HepG2 (cell line): ENCODE results near the gene PNP. TPM values are rescaled to one million over a fixed set of nuclear protein-coding genes. Genes with fewer than 3 reads are reported as not detected.
A peak's percentile ranks its signal among the peaks of the same experiment; 100 is the strongest.

ENCODE experiments used
- CEBPB ChIP-seq: IDR thresholded peaks from 2 replicates; pipeline ENCODE4 v1.6.1; 2011; ENCODE audit warnings: low read depth, low read length, improper control_type of control experiment, borderline replicate concordance
- DBP ChIP-seq: sonication (generic); formaldehyde crosslinking; IDR thresholded peaks from 2 replicates; pipeline ENCODE4 v1.4.0; 2020; ENCODE audit warnings: missing genetic modification reagents; ENCODE audit errors: not compliant biosample characterization
- E2F2 ChIP-seq: sonication (generic); formaldehyde crosslinking; IDR thresholded peaks from 2 replicates; pipeline ENCODE4 v1.4.0; 2020; ENCODE audit warnings: missing genetic modification reagents, borderline replicate concordance
- EEA1 ChIP-seq: sonication (generic); formaldehyde crosslinking; IDR thresholded peaks from 2 replicates; pipeline ENCODE4 v1.5.1; 2020; ENCODE audit warnings: mild to moderate bottlenecking, missing genetic modification reagents, borderline replicate concordance
- HINFP ChIP-seq: sonication (generic); formaldehyde crosslinking; IDR thresholded peaks from 2 replicates; pipeline ENCODE4 v1.4.0; 2020; ENCODE audit warnings: low read depth, mild to moderate bottlenecking, missing genetic modification reagents
- ISX ChIP-seq: sonication (generic); formaldehyde crosslinking; conservative IDR thresholded peaks from 2 replicates; pipeline ENCODE4 v1.5.0; 2020; ENCODE audit warnings: missing genetic modification reagents
- MYPOP ChIP-seq: sonication (generic); formaldehyde crosslinking; IDR thresholded peaks from 2 replicates; pipeline ENCODE4 v1.8.1; 2023; ENCODE audit warnings: mild to moderate bottlenecking, moderate library complexity, missing genetic modification reagents
- NFKB2 ChIP-seq: sonication (generic); formaldehyde crosslinking; IDR thresholded peaks from 2 replicates; pipeline ENCODE4 v1.4.0; 2020; ENCODE audit warnings: missing genetic modification reagents, borderline replicate concordance
- NR2F6 ChIP-seq, 2 experiments: IDR thresholded peaks; 2 replicates each; pipeline ENCODE4 v1.6.1; 2016; ENCODE audit warnings: antibody characterized with exemption in 1 of 2, mild to moderate bottlenecking in 1 of 2
- PCBP1 ChIP-seq: fragments of 200-400 bp; formaldehyde crosslinking; IDR thresholded peaks from 2 replicates; pipeline ENCODE4 v1.6.1; 2017; ENCODE audit warnings: mild to moderate bottlenecking, low read depth, low read length, borderline replicate concordance
- SMAD1 ChIP-seq: sonication (generic); formaldehyde crosslinking; IDR thresholded peaks from 2 replicates; pipeline ENCODE4 v1.4.0; 2020; ENCODE audit warnings: missing genetic modification reagents, low read depth, mild to moderate bottlenecking, borderline replicate concordance
- SMAD3 ChIP-seq: sonication (generic); formaldehyde crosslinking; IDR thresholded peaks from 2 replicates; pipeline ENCODE4 v1.4.0; 2020; ENCODE audit warnings: missing genetic modification reagents
- SNRNP70 ChIP-seq: fragments of 200-400 bp; formaldehyde crosslinking; IDR thresholded peaks from 2 replicates; pipeline ENCODE4 v1.6.1; 2017; ENCODE audit warnings: mild to moderate bottlenecking, low read depth, low read length, moderate library complexity
- SP5 ChIP-seq: IDR thresholded peaks from 2 replicates; pipeline ENCODE4 v1.6.1; 2016; ENCODE audit warnings: low read depth, borderline replicate concordance
- USF2 ChIP-seq, 2 experiments: sonication (generic) in 1 of 2; formaldehyde crosslinking in 1 of 2; IDR thresholded peaks; 2 replicates each; pipeline versions ENCODE4 v1.5.1 to v1.6.1; 2011 to 2020; ENCODE audit warnings: borderline replicate concordance in 1 of 2, low read depth in 1 of 2, low read length in 1 of 2, mild to moderate bottlenecking in 1 of 2, missing genetic modification reagents in 1 of 2, moderate library complexity in 1 of 2
- ZFYVE20 ChIP-seq: sonication (generic); formaldehyde crosslinking; IDR thresholded peaks from 2 replicates; pipeline ENCODE4 v1.8.0; 2023; ENCODE audit warnings: low read depth, mild to moderate bottlenecking, moderate library complexity, missing genetic modification reagents, borderline replicate concordance
- ZNF333 ChIP-seq: sonication (generic); formaldehyde crosslinking; IDR thresholded peaks from 2 replicates; pipeline ENCODE4 v1.4.0; 2020; ENCODE audit warnings: mild to moderate bottlenecking, missing genetic modification reagents, borderline replicate concordance
- ZNF691 ChIP-seq: sonication (generic); formaldehyde crosslinking; IDR thresholded peaks from 2 replicates; pipeline ENCODE4 v1.4.0; 2020; ENCODE audit warnings: missing genetic modification reagents, low read depth, mild to moderate bottlenecking, borderline replicate concordance
- ZNF891 ChIP-seq: sonication (generic); formaldehyde crosslinking; IDR thresholded peaks from 2 replicates; pipeline ENCODE4 v1.5.0; 2020; ENCODE audit warnings: mild to moderate bottlenecking, missing genetic modification reagents
- polyA plus RNA-seq, 8 experiments: library from polyadenylated mRNA; depleted of rRNA in 3 of 8; stranded (reverse) in 7 of 8; unstranded in 1 of 8; fragments of >200 nt; fragmentation: Illumina TruSeq in 4 of 8; extraction: Trizol in 4 of 8; gene quantifications; 2 replicates each; pipeline versions ENCODE4 v1.2.1 to v1.2.3, GENCODE V29; 2011 to 2016; ENCODE audit warnings: low read depth in 4 of 8, missing spikeins in 1 of 8, mixed read lengths in 1 of 8; ENCODE audit not compliant: insufficient read depth in 1 of 8
- total RNA-seq, 5 experiments: library from RNA; depleted of rRNA; stranded (reverse); fragments of >200 nt; fragmentation: Illumina TruSeq; extraction: Trizol; gene quantifications; 2 replicates each; pipeline ENCODE4 v1.2.3, GENCODE V29; 2016; ENCODE audit warnings: low read depth in 1 of 5

Gene PNP
- total and polyA plus RNA-seq, 2 of the 13 experiments (the other 11 are each of a cell fraction or from before 2014, with no cell fraction given): 45.4 to 74.8 TPM

- TF ChIP-seq ZNF333: 0 out of 2 replicates have a peak, but pooled peaks have one; percentile 78
- TF ChIP-seq ISX (CRISPR knock-in tag): no peak
- TF ChIP-seq NFKB2 (CRISPR knock-in tag): peak; percentile 60; the same call in 1 of the 2 replicates
- 0 out of 2 replicates have a peak, but pooled peaks have one; percentile 58 for TF ChIP-seq HINFP (CRISPR knock-in tag)
- TF ChIP-seq SMAD3 (CRISPR knock-in tag): peak; percentile 59
- TF ChIP-seq USF2 (IDR thresholded peaks at IDR 0.05; ENCODE audit: low read depth, low read length): no peak
- TF ChIP-seq USF2 (CRISPR knock-in tag; IDR thresholded peaks at IDR 0.05; ENCODE audit: borderline replicate concordance): no peak
- TF ChIP-seq ZNF691: peak; percentile 51; the same call in 1 of the 2 replicates
- no peak for TF ChIP-seq NR2F6 (IDR thresholded peaks at IDR 0.05)
- no peak for TF ChIP-seq NR2F6 (CRISPR knock-in tag; IDR thresholded peaks at IDR 0.05)
- TF ChIP-seq SNRNP70: no peak
- TF ChIP-seq SP5 (CRISPR knock-in tag): 0 out of 2 replicates have a peak, but pooled peaks have one; percentile 28
- peak; percentile 77 for TF ChIP-seq MYPOP (CRISPR knock-in tag)
- TF ChIP-seq CEBPB: no peak
- peak; percentile 74 for TF ChIP-seq EEA1 (CRISPR knock-in tag)
- TF ChIP-seq E2F2 (CRISPR knock-in tag): 0 out of 2 replicates have a peak, but pooled peaks have one; percentile 44
- TF ChIP-seq ZNF891 (CRISPR knock-in tag): peak; percentile 88
- peak; percentile 37 for TF ChIP-seq DBP (CRISPR knock-in tag)
- TF ChIP-seq PCBP1: 0 out of 2 replicates have a peak, but pooled peaks have one; percentile 67
- TF ChIP-seq SMAD1: no peak; the same call in 1 of the 2 replicates
- 0 out of 2 replicates have a peak, but pooled peaks have one; percentile 71 for TF ChIP-seq ZFYVE20 (CRISPR knock-in tag)
These were observed at the start of gene PNP (continued) for GRCh38 chr14:20469242-20469889.
